Fibroblast of villous mesenchyme (primary cell): ENCODE results near the gene CLEC4C. TPM values are rescaled to one million over a fixed set of nuclear protein-coding genes. Genes with fewer than 3 reads are reported as not detected.
"Not testable (repeated sequence)": the region's sequence is repeated elsewhere in the genome, so short reads cannot be mapped to it uniquely, and the experiment has no call there.

ENCODE experiments used
- DNase-seq: peaks from one replicate; pipeline ENCODE4 v3.0.0-alpha.2; 2010; ENCODE audit warnings: low read depth
- H3K4me3 ChIP-seq: 2 replicates; pipeline ENCODE4 v1.5.1; 2011; ENCODE audit warnings: low read depth, mild to moderate bottlenecking, low read length
- total RNA-seq: library from RNA; depleted of rRNA; stranded (reverse); fragments of >200 nt; gene quantifications from 2 replicates; pipeline ENCODE4 v1.2.3, GENCODE V29; 2012
- TF ChIP-seq, protein P1 (sequence below): IDR thresholded peaks from 2 replicates; pipeline ENCODE4 v1.5.1; 2012; ENCODE audit warnings: low read depth, mild to moderate bottlenecking, low read length; ENCODE audit not compliant: insufficient read depth

The CLEC4C gene
- total RNA-seq, 1 donor = not detected

DNA sequence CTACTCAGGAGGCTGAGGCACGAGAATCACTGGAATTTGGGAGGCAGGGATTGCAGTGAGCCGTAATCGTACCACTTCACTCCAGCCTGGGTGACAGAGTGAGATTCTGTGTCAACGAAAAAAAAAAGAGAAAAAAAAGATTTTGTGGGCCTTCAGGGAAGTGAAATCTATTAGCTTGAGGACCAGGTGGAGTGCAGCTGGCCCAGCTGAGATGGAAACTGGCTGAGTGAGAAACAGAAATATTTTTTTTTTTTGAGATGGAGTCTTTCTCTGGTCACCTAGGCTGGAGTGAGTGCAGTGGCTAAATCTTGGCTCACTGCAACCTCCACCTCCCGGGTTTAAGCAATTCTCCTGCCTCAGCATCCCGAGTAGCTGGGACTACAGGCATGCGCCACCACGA lies 2.3 kb upstream of the CLEC4C start:
- no peak for DNase-seq
- H3K4me3 ChIP-seq = no peak overlapping the region
- TF ChIP-seq, protein P1, sequence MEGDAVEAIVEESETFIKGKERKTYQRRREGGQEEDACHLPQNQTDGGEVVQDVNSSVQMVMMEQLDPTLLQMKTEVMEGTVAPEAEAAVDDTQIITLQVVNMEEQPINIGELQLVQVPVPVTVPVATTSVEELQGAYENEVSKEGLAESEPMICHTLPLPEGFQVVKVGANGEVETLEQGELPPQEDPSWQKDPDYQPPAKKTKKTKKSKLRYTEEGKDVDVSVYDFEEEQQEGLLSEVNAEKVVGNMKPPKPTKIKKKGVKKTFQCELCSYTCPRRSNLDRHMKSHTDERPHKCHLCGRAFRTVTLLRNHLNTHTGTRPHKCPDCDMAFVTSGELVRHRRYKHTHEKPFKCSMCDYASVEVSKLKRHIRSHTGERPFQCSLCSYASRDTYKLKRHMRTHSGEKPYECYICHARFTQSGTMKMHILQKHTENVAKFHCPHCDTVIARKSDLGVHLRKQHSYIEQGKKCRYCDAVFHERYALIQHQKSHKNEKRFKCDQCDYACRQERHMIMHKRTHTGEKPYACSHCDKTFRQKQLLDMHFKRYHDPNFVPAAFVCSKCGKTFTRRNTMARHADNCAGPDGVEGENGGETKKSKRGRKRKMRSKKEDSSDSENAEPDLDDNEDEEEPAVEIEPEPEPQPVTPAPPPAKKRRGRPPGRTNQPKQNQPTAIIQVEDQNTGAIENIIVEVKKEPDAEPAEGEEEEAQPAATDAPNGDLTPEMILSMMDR = no peak

DNA sequence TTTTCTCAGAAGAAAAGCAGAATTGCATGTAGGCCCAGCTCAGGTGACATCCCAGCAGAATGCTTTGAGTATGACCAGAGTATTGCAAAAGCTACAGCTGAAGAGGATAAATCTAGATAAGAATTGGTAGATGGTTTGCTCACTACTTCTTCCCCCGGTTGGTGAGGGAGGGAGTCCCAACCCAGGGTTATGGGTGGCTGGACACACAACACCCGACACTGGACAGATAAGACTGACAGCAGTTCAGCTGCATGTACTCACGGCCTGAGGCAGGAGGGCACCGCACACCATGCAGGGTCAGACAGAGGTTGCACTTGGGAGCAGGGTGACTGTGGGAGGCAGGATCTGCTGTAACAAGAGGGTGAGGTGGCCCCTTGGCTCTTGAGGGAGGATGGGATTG lies 1.7 kb upstream of the CLEC4C start:
- H3K4me3 ChIP-seq = no peak overlapping the region
- no peak for DNase-seq
- TF ChIP-seq, protein P1 = no peak

DNA sequence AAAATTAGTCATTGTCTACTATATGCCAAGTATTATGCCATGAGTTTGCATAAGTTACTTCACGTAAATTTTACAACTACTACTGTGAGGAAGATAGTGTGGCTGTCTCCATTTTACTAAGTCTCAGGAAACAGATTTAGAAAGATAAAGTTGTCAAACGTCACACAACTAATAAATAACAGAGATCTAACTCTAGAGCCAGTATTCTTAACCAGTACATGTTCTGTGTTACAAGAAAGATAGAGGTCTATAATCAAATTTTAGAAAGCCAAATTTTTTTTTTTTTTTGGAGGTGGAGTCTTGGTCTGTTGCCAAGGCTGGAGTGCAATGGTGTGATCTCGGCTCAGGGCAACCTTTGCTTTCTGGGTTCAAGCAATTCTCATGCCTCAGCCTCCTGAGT lies 14.2 kb downstream of the CLEC4C start:
- TF ChIP-seq, protein P1 = no peak
- DNase-seq = no peak
- no peak overlapping the region for H3K4me3 ChIP-seq

DNA sequence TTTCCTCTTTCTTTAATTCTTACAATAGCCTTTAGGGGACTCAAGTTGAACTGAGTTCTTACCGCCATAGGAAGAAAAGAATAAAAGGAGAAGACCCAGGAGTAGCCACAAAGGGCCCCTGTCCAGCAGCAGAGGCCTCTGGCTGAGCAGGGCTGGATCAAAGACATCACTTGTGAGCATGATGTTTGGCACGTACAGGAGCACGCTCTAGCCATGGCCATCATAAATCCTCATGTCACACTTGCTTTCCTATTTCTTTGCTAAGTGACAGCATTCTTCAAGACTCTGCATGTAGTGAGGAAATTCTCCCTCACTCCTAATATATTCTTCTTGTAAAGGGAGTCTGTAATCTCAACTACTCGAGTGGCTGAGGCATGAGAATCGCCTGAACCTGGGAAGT lies 15.7 kb downstream of the CLEC4C start:
- no peak for DNase-seq
- TF ChIP-seq, protein P1 = no peak
- no peak overlapping the region for H3K4me3 ChIP-seq

DNA sequence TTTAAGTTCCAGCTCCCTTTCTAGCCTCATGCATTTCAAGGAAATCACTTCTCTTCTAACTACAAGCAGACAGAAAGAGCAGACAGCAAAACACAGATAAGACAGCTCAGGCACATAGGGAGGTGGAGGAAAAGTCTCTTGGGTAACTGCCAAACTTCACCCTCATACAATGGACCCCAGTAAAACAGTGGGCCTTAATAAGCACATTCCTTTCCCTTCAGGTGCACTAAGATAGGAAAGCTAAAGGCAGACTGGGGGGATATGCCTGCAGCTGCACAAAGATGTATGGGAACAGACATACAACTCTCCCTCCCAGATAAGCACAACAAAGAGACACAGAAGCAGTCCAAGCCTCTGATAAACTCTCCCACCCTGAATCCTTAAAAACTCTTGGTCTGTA lies 16.2 kb downstream of the CLEC4C start:
- DNase-seq, H3K4me3 ChIP-seq: not testable (repeated sequence)

DNA sequence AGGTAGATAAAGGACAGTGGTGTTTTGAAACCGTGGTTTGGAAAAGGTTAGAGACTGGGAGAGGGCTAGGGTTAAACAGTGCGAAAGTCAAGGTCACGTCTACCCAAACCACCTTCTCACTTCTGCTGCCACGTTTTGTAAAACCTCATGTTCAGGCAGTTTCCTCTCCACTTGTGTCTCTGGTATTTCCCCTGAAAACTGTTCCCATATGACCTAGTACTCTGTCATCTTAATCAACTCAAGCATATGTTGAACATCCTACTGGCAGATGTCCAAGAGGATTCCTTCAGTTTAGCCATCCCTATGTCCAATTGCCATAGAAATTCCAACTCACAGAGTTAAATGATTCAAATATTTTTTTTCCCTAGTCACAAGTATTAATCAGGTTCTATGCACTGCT lies 17.4 kb downstream of the CLEC4C start:
- TF ChIP-seq, protein P1 = no peak
- H3K4me3 ChIP-seq = no peak overlapping the region
- DNase-seq = no peak

DNA sequence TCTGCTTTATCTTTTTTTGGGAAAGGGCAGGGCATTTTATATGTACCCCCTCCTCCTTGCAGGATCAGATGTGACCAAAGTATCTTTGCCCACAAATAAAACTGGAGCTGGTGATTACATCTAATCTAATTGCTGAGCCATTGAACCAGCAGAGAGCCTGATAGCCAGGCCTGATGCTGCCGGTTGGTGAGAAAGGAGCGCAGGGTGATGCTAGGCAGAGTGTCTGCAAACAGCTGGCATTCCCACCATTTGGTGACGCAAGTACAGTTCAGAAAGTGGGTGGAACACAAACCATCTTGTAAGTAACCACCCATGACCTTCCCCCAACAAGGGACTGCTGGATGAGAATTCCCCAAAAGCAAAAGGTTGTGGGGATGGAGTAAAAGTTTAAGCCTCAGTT lies 23.2 kb downstream of the CLEC4C start:
- no peak for DNase-seq
- no peak overlapping the region for H3K4me3 ChIP-seq
- TF ChIP-seq, protein P1 = no peak
